SU-DHL-6 (cell line): ENCODE results near the gene LGSN.
"Not testable (repeated sequence)": the region's sequence is repeated elsewhere in the genome, so short reads cannot be mapped to it uniquely, and the experiment has no call there.

Experiments used
- H2AFZ ChIP-seq: fragments of 200-600 bp; sonication (generic); 2 replicates; pipeline ENCODE4 v1.6.1; 2014; ENCODE audit warnings: low read depth, mild to moderate bottlenecking, moderate library complexity, mixed read lengths, antibody characterized with exemption, low read length; ENCODE audit not compliant: severe bottlenecking
- H3F3A ChIP-seq: fragments of 200-600 bp; shearing (Covaris generic); 2 replicates; pipeline ENCODE4 v1.6.0; 2016; ENCODE audit warnings: antibody characterized with exemption, mild to moderate bottlenecking; ENCODE audit not compliant: insufficient read depth
- H3K27ac ChIP-seq: fragments of 200-600 bp; sonication (generic); 2 replicates; pipeline ENCODE4 v1.5.1; 2016; ENCODE audit warnings: low read depth, mild to moderate bottlenecking, low read length, moderate library complexity, mixed read lengths
- H3K27me3 ChIP-seq: fragments of 200-600 bp; sonication (generic), shearing (Covaris generic); 2 replicates; pipeline ENCODE4 v1.6.0; 2014; ENCODE audit warnings: mild to moderate bottlenecking, low read length
- H3K36me3 ChIP-seq: fragments of 200-600 bp; sonication (generic); 2 replicates; pipeline ENCODE4 v1.6.1; 2014; ENCODE audit warnings: mild to moderate bottlenecking, low read length, mixed read lengths
- H3K4me2 ChIP-seq: fragments of 300-600, 200-600 bp; shearing (Covaris generic), sonication (generic); 2 replicates; pipeline ENCODE4 v1.6.0; 2014; ENCODE audit warnings: low read length, low read depth, mild to moderate bottlenecking; ENCODE audit not compliant: poor library complexity, severe bottlenecking
- H3K4me3 ChIP-seq: fragments of 200-600 bp; sonication (generic); 2 replicates; pipeline ENCODE4 v1.5.1; 2014; ENCODE audit warnings: antibody characterized with exemption, low read length, mild to moderate bottlenecking, mixed read lengths; ENCODE audit not compliant: insufficient read depth, poor library complexity, severe bottlenecking
- H3K79me2 ChIP-seq: fragments of 200-600 bp; sonication (generic); 2 replicates; pipeline ENCODE4 v1.6.1; 2014; ENCODE audit warnings: mild to moderate bottlenecking, low read length, moderate library complexity; ENCODE audit not compliant: insufficient read depth
- H3K9ac ChIP-seq: fragments of 200-600 bp; sonication (generic); 2 replicates; pipeline ENCODE4 v1.7.0; 2014; ENCODE audit warnings: mild to moderate bottlenecking, low read length
- H3K9me2 ChIP-seq: fragments of 200-600 bp; sonication (generic); replicated peaks from 2 replicates; pipeline ENCODE4 v1.6.1; 2014; ENCODE audit warnings: low read length; ENCODE audit not compliant: insufficient read depth
- H3K9me3 ChIP-seq: fragments of 200-600 bp; sonication (generic); 2 replicates; pipeline ENCODE4 v1.6.1; 2014; ENCODE audit warnings: low read length, mixed read lengths; ENCODE audit not compliant: insufficient read depth
- H4K20me1 ChIP-seq: fragments of 200-600 bp; sonication (generic); 2 replicates; pipeline ENCODE4 v1.6.1; 2014; ENCODE audit warnings: low read depth, mild to moderate bottlenecking, antibody characterized with exemption, low read length, moderate library complexity, mixed read lengths
- EZH2phosphoT487 ChIP-seq: fragments of 200-600 bp; sonication (generic), shearing (Covaris generic); conservative IDR thresholded peaks from 2 replicates; pipeline ENCODE4 v1.6.1; 2018; ENCODE audit warnings: mild to moderate bottlenecking, antibody characterized with exemption, low read length, moderate library complexity, mixed read lengths
- TF ChIP-seq, protein P1 (sequence below): fragments of 200-600 bp; sonication (generic); IDR thresholded peaks from one replicate; pipeline ENCODE4 v1.5.1; 2017; ENCODE audit warnings: antibody characterized with exemption, mild to moderate bottlenecking, low read length, moderate library complexity; ENCODE audit not compliant: insufficient read depth, poor library complexity, severe bottlenecking

LGSN gene, protein sequence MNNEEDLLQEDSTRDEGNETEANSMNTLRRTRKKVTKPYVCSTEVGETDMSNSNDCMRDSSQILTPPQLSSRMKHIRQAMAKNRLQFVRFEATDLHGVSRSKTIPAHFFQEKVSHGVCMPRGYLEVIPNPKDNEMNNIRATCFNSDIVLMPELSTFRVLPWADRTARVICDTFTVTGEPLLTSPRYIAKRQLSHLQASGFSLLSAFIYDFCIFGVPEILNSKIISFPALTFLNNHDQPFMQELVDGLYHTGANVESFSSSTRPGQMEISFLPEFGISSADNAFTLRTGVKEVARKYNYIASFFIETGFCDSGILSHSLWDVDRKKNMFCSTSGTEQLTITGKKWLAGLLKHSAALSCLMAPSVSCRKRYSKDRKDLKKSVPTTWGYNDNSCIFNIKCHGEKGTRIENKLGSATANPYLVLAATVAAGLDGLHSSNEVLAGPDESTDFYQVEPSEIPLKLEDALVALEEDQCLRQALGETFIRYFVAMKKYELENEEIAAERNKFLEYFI

DNA sequence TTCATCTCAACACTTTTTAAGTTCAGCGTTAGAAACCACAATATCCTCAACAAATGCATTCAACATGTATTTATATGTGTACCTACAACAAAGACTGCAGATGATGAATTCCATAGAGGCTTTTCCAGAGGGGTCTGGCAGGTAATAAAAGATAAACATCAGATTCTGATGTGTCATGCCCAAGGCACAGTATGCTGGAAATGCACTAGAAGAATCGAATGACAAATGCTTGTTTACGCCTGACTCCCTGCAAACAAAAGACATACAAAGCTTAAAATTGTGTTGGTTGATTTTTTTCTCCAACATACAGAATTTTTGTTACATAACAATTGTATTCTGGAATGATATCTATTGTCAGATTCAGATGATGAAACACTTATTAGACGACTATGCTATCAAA lies at the start of gene LGSN:
TSS of gene LGSN (minus strand) at position 45 of the 400 bp plus-strand sequence. CDS start at position 5, 40 bp downstream.
- Histone ChIP-seq H3K79me2 (no peaks in the 10 kb centered on the region), H3K4me2 (no peak within 1 kb of the TSS), H2AFZ (no peak within 1 kb of the TSS), H3K27me3 (no peaks in the 10 kb centered on the region), H3K9ac (no peak within 1 kb of the TSS), H4K20me1 (no peaks in the 10 kb centered on the region), H3K9me2 (no peaks in the 10 kb centered on the region), H3K9me3 (no peaks in the 10 kb centered on the region), H3K36me3 (no peaks in the 10 kb centered on the region), H3K27ac (no peak within 1 kb of the TSS), H3F3A (no peaks in the 10 kb centered on the region), H3K4me3 (no peak within 1 kb of the TSS)
- TF ChIP-seq, protein P1, sequence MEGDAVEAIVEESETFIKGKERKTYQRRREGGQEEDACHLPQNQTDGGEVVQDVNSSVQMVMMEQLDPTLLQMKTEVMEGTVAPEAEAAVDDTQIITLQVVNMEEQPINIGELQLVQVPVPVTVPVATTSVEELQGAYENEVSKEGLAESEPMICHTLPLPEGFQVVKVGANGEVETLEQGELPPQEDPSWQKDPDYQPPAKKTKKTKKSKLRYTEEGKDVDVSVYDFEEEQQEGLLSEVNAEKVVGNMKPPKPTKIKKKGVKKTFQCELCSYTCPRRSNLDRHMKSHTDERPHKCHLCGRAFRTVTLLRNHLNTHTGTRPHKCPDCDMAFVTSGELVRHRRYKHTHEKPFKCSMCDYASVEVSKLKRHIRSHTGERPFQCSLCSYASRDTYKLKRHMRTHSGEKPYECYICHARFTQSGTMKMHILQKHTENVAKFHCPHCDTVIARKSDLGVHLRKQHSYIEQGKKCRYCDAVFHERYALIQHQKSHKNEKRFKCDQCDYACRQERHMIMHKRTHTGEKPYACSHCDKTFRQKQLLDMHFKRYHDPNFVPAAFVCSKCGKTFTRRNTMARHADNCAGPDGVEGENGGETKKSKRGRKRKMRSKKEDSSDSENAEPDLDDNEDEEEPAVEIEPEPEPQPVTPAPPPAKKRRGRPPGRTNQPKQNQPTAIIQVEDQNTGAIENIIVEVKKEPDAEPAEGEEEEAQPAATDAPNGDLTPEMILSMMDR: no peak
- no peak for TF ChIP-seq EZH2phosphoT487

DNA sequence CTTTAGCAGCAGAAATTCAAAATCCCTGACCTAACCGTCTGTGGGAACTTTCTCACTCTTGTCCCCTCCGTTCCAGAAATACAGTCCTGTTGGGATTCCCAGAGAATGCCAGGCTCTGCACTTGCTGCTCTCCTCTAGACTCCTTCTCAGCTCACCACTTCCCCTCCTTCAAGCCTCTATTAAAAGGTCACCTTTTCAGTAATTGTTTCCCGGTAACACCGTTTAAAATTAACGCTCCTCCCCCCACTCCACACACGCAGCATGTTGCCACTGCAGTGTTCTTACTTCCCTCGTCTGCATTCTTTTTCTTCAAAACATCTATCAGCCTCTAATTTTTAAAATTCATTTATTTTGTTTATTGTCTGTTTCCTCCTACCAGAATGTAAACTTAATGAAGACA lies 48.6 kb upstream of the LGSN start:
- H2AFZ ChIP-seq: no peak overlapping the region
- no peak for TF ChIP-seq EZH2phosphoT487
- TF ChIP-seq, protein P1: no peak

DNA sequence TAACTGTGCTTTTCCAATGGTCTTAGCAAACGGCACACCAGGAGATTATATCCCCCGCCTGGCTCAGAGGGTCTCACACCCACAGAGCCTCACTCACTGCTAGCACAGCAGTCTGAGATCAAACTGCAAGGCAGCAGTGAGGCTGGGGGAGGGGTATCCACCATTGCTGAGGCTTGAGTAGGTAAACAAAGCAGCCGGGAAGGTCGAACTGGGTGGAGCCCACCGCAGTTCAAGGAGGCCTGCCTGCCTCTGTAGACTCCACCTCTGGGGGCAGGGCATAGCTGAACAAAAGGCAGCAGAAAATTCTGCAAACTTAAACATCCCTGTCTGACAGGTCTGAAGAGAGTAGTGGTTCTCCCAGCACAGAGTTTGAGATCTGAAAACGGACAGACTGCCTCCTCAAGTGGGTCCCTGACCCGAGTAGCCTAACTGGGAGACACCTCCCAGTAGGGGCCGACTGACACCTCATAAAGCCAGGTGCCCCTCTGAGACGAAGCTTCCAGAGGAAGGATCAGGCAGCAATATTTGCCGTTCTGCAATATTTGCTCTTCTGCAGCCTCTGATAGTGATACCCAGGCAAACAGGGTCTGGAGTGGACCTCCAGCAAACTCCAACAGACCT lies 42.8 kb upstream of the LGSN start:
- H3K4me3 ChIP-seq, H3K27ac ChIP-seq, H4K20me1 ChIP-seq, H2AFZ ChIP-seq, H3K9ac ChIP-seq, H3K27me3 ChIP-seq, H3F3A ChIP-seq, H3K79me2 ChIP-seq, H3K4me2 ChIP-seq, H3K9me3 ChIP-seq, H3K9me2 ChIP-seq, H3K36me3 ChIP-seq: not testable (repeated sequence)

More for the DNA sequence above, 48.6 kb upstream of the LGSN start:
- no peak overlapping the region for H3K9ac ChIP-seq
- no peaks in the 10 kb centered on the region for H3K79me2 ChIP-seq
- H3K4me2 ChIP-seq: no peak overlapping the region
- no peaks in the 10 kb centered on the region for H3F3A ChIP-seq
- no peak overlapping the region for H3K27ac ChIP-seq
- no peaks in the 10 kb centered on the region for H3K9me3 ChIP-seq
- no peaks in the 10 kb centered on the region for H3K36me3 ChIP-seq
- no peaks in the 10 kb centered on the region for H4K20me1 ChIP-seq
- H3K4me3 ChIP-seq: no peak overlapping the region
- no peaks in the 10 kb centered on the region for H3K9me2 ChIP-seq
- H3K27me3 ChIP-seq: no peaks in the 10 kb centered on the region

DNA sequence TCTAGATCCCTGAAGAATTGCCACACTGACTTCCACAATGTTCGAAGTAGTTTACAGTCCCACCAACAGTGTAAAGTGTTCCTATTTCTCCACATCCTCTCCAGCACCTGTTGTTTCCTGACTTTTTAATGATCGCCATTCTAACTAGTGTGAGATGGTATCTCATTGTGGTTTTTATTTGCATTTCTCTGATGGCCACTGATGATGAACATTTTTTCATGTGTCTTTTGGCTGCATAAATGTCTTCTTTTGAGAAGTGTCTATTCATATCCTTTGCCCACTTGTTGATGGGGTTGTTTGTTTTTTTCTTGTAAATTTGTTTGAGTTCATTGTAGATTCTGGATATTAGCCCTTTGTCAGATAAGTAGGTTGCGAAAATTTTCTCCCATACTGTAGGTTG lies 37.6 kb upstream of the LGSN start:
- H3K9ac ChIP-seq, H3K9me2 ChIP-seq, H3K79me2 ChIP-seq, H2AFZ ChIP-seq, H3K4me3 ChIP-seq, H3K36me3 ChIP-seq, H4K20me1 ChIP-seq, H3F3A ChIP-seq, H3K4me2 ChIP-seq, H3K27me3 ChIP-seq, H3K27ac ChIP-seq, H3K9me3 ChIP-seq: not testable (repeated sequence)
